Chondrocyte (in vitro differentiated cells): Measurements from ENCODE around the gene MSLN. TPM values are rescaled to one million over a fixed set of nuclear protein-coding genes. Genes with fewer than 3 reads are reported as not detected.

ENCODE experiments used
- DNase-seq: peaks from one replicate; pipeline ENCODE4 v3.0.0; 2021; ENCODE audit warnings: mixed read lengths, low spot score
- H3K27ac Mint-ChIP-seq: one replicate; pipeline ENCODE4 v1.8.0; 2021; ENCODE audit warnings: mild to moderate bottlenecking, moderate library complexity, mixed read lengths; ENCODE audit not compliant: unreplicated experiment
- H3K27me3 Mint-ChIP-seq: 2 replicates; pipeline ENCODE4 v1.8.0; 2021; ENCODE audit warnings: low read depth, mixed read lengths
- H3K36me3 Mint-ChIP-seq: 2 replicates; pipeline ENCODE4 v1.8.0; 2021; ENCODE audit warnings: low read depth, mixed read lengths
- H3K4me1 Mint-ChIP-seq: 2 replicates; pipeline ENCODE4 v1.8.0; 2021; ENCODE audit warnings: low read depth, mild to moderate bottlenecking, mixed read lengths
- H3K4me3 Mint-ChIP-seq: one replicate; pipeline ENCODE4 v1.8.0; 2021; ENCODE audit warnings: mild to moderate bottlenecking, moderate library complexity, mixed read lengths; ENCODE audit not compliant: unreplicated experiment
- H3K9me3 Mint-ChIP-seq: 2 replicates; pipeline ENCODE4 v1.8.0; 2021; ENCODE audit warnings: low read depth, mixed read lengths
- CTCF ChIP-seq: fragments of 200-600 bp; sonication (generic); IDR thresholded peaks from 2 replicates; pipeline ENCODE4 v1.5.0; 2021; ENCODE audit warnings: antibody characterized with exemption, mild to moderate bottlenecking, moderate library complexity
- total RNA-seq: library from RNA; stranded (reverse); gene quantifications from 3 replicates; pipeline ENCODE4 v1.2.1, GENCODE V29; 2021

The MSLN gene
- total RNA-seq, 1 donor from 2014 or later = not detected

- H3K27ac Mint-ChIP-seq = no peak overlapping the region
- H3K4me1 Mint-ChIP-seq = peaks cover 3% of the 10 kb centered on the region
- no peaks in the 10 kb centered on the region for H3K27me3 Mint-ChIP-seq
- no peaks in the 10 kb centered on the region for H3K9me3 Mint-ChIP-seq
- peak overlapping the region; percentile 40 for H3K4me3 Mint-ChIP-seq
- peak; percentile 83 for TF ChIP-seq CTCF
- DNase-seq = no peak
- no peaks in the 10 kb centered on the region for H3K36me3 Mint-ChIP-seq
Measured at GRCh38 chr16:785563-786535, 25.3 kb downstream of the MSLN start.

GRCh38 chr16:787321-787966 is 26.9 kb downstream of the MSLN start:
- Mint-ChIP-seq H3K4me3 (peak overlapping the region; percentile 83), H3K36me3 (peaks cover 3% of the 10 kb centered on the region), H3K27ac (peak overlapping the region; percentile 17), H3K27me3 (no peaks in the 10 kb centered on the region), H3K4me1 (peaks cover 3% of the 10 kb centered on the region), H3K9me3 (no peaks in the 10 kb centered on the region)
- DNase-seq = no peak
- no peak for TF ChIP-seq CTCF

GRCh38 chr16:787978-788398 is 27.5 kb downstream of the MSLN start, which contains the start of gene RPUSD1:
RPUSD1 (minus strand) TSS chr16:788381; CDS start chr16:787737, 644 bp downstream.
- DNase-seq = no peak
- no peak for TF ChIP-seq CTCF
- Mint-ChIP-seq H3K27ac (peak within 1 kb of the TSS; percentile 17), H3K9me3 (no peaks in the 10 kb centered on the region), H3K36me3 (peaks cover 3% of the 10 kb centered on the region), H3K4me1 (peaks cover 3% of the 10 kb centered on the region), H3K4me3 (peak within 1 kb of the TSS; percentile 83), H3K27me3 (no peaks in the 10 kb centered on the region)

DNA sequence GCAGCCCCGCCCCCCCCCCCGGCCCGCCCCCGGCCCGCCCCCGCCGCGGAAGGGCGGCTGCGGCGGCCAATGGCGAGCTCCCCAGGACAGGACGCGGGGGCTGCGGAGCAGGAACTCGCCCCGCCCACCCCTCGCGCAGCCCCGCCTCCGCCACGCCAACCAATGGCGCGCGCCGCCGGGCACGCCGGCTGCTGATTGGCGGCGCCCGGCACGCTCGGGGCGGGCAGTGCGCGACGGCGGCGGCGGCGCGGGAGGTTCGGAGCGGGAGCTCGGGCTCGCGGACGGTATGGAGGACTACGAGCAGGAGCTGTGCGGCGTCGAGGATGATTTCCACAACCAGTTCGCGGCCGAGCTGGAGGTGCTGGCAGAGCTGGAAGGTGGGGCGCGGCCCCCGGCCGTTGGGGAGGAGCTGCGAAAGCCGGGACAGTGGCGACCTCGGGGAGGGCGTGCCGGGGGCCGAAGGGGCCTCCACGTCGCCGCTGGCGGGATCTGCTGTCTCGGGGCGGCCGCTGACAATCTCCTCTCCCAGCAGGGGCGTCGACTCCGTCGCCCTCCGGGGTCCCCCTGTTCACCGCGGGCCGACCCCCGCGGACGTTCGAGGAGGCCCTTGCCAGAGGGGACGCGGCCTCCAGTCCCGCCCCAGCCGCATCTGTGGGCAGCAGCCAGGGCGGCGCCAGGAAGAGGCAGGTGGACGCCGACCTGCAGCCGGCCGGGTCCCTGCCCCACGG is 28.0 kb downstream of the MSLN start, which contains the start of gene CHTF18:
CHTF18 (plus strand) TSS at position 222 of the 728 bp plus-strand sequence; CDS start at position 287, 65 bp downstream.
- peaks cover 3% of the 10 kb centered on the region for H3K36me3 Mint-ChIP-seq
- H3K9me3 Mint-ChIP-seq = no peaks in the 10 kb centered on the region
- peak within 1 kb of the TSS; percentile 83 for H3K4me3 Mint-ChIP-seq
- H3K27me3 Mint-ChIP-seq = no peaks in the 10 kb centered on the region
- DNase-seq = no peak
- H3K4me1 Mint-ChIP-seq = peaks cover 3% of the 10 kb centered on the region
- H3K27ac Mint-ChIP-seq = peak within 1 kb of the TSS; percentile 17
- TF ChIP-seq CTCF = no peak
